SKM-1 (cell line): ENCODE data around the gene GATAD2B.
"Not testable (repeated sequence)": the region's sequence is repeated elsewhere in the genome, so short reads cannot be mapped to it uniquely, and the experiment has no call there.

Experiments used
- DNase-seq: peaks from one replicate; lab custom pipeline; 2025; ENCODE audit not compliant: unreplicated experiment; lab: John Stamatoyannopoulos, UW

Gene GATAD2B

DNA sequence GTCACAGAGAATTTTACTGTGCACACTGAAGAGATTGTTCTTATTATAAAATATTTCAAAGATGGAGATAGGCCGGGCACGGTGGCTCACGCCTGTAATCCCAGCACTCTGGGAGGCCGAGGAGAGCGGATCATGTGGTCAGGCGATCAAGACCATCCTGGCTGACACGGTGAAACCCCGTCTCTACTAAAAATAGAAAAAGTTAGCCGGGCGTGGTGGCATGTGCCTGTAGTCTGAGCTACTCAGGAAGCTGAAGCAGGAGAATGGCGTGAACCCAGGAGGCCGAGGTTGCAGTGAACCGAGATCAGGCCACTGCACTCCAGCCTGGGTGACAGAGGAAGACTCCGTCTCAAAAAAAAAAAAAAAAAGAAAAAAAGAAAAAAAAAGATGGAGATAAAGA, 82.0 kb downstream of the GATAD2B start:
- not testable (repeated sequence) for DNase-seq

DNA sequence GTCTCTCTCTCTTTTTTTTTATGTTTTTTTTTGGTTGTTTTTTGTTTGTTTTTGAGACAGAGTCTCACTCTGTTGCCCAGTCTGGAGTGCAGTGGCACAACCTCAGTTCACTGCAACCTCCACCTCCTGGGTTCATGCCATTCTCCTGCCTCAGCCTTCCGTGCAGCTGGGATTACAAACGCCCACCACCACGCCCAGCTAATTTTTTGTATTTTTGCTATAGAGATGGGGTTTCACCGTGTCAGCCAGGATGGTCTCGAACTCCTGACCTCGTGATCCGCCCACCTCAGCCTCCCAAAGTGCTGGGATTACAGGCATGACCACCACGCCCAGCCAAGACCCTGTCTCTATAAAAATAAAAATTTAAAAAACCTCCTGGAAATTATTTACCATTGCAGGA, 88.8 kb downstream of the GATAD2B start:
- not testable (repeated sequence) for DNase-seq

DNA sequence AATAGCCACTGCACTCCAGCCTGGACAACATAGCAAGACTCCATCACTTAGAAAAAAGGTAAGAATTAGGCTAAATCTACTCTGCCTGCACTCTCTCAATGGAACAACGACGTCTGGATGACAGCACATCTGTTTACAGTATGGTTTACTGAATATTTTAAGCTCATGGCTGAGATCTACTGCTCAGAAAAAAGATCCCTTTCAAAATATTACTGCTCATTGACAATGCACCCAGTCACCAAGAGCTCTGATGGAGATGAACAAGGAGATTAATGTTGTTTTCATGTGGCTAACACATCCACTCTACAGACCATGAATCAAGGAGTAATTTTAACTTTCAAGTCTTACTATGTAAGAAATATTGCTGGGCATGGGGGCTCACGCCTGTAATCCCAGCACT, 89.6 kb downstream of the GATAD2B start:
- DNase-seq = no peak

DNA sequence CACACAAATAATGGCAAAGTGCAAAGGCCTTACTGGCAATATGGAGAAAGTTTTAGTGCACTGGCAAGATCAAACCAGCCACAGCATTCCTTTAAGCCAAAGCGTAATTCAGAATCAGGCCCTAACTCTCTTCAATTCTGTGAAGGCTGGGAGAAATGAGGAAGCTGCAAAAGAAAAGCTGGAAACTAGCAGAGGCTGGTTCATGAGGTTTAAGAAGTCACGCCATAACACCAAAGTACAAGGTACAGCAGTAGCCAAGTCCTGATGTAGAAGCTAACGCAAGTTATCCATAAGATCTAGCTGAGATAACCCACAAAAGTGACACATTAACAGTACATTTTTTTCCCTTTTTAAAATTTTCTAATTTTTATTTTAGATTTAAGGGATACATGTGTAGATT, 90.5 kb downstream of the GATAD2B start:
- DNase-seq = no peak

DNA sequence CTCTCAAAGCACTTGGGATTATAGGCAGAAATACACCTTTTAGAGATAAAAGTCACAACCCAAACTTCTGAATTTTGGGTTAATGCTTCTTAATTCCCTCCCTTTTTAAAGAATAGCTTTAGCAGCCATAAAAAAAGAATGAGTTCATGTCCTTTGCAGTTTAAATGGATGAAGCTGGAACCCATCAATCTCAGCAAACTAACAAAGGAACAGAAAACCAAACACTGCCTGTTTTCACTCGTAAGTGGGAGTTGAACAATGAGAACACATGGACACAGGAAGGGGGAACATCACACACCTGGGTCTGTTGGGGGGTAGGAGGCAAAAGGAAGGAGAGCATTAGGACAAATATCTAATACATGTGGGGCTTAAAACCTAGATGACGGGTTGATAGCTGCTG, 91.7 kb downstream of the GATAD2B start:
- DNase-seq = no peak

DNA sequence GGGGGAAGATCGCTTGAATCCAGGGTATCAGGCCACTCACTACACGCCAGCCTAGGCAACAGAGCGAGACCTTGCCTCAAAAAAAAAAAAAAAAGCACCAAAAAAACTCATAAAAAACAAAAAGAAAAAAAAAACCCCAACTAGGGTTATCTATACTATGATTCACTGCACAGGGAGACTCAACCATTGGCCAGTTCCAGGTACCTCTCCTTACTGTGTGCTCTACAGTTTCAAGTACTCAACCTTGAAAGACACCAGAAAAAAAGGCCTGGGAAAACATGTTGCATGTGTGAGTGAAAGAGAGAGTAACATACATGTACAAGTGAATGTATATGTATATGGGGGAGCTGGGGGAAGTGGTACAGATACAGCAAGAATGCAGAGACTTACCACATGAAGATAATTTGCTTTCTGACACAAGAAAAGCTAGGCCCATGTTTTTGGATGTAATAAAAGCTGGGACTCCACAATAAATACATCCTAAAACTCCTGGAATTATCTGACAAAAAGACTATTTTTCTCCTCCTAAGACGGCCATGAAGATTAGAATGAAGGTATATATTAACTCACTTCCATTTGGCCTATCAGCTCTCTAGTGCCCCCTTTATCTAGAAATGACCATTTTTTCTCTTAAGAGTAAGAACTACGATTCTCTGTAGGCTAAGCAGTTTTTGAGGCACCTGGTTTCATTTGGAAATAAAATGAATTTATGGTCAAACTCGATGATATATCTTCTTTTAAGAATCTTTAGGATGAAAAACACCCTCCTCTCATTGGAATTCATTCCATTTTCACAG, 95.4 kb downstream of the GATAD2B start:
- DNase-seq = no peak

DNA sequence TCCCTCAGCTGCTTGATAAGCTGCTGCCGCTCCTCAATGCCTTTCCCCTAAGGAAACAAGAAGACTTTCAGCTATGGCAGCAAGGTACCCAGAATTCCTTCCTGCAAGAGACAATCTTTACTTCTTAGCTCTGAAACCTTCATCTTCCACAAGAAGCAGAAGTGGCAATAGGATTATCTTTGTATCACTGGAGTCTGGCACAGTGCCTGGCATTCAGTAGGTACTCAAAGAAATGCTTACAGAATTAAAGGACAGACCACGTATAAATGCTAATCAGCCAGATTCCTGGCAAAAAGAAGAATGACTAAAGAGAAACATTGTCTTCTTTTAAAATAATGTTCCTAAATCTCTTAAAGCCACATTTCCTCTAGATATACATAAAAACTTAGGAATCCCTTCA, 103.9 kb downstream of the GATAD2B start:
- no peak for DNase-seq

DNA sequence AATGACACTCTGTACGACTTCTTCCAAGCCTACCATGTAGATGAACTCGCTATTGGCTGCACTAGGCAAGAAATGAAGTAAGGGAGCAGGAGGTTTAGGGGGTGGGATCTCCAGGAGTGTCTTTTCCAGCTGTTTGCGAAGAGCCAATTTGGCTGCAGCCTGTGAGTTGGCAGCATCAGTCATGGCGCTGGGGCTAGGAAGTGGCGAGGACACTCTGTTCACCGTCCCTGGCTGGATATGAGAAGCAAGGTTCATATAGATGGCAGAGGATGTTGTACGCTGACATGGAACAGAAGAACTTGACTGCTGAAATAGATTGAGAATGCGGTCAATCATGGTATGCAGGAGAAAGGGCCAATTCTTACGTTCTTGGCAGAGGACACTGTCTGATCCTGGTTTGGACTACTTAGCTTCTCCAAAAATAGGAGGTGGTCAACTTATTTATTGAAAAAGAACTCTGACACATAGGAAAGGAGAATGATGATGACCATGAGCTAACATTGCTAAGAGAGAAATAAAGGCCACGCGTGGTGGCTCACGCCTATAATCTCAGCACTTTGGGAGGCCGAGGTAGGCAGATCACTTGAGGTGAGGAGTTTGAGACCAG, 106.4 kb downstream of the GATAD2B start:
- DNase-seq = no peak

DNA sequence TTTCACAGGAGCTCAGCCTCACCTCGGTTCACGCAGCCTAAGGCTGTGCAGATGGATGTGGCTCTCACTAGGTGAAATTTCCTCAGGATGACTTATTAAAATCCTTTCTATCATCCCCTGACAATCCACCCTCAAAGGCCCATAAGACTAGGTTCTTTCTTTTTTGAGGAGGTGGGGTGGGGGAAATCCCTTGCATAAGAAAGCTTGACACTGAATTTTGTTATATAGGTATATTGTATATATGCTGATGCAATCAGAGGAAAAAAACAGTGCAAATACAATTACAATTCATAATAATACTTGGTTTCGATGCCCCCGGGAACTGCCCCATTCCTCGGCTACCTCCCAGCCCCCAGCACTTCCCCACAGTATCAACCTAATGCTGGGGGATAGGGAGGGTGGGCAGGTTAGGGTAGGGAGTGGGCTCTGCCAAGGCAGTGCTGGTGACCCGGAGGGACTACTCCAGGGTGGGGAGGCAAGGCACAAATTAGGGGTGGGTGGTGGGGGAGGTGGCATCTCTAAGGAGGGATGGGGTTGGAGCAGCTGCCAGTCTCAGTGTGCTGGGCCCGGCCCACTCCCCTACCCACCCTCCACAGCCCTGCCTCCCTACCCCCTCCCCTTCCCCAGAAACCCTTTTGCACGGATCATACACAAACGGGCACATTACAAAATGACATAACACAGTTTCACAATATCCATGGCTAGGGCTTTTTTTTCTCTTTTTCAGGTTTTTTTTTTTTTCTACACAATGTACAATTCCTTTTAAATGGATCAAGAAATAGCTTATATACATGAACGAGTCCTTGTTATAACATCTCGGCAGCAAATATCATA, 116.7 kb downstream of the GATAD2B start:
- DNase-seq = peak; percentile 35

DNA sequence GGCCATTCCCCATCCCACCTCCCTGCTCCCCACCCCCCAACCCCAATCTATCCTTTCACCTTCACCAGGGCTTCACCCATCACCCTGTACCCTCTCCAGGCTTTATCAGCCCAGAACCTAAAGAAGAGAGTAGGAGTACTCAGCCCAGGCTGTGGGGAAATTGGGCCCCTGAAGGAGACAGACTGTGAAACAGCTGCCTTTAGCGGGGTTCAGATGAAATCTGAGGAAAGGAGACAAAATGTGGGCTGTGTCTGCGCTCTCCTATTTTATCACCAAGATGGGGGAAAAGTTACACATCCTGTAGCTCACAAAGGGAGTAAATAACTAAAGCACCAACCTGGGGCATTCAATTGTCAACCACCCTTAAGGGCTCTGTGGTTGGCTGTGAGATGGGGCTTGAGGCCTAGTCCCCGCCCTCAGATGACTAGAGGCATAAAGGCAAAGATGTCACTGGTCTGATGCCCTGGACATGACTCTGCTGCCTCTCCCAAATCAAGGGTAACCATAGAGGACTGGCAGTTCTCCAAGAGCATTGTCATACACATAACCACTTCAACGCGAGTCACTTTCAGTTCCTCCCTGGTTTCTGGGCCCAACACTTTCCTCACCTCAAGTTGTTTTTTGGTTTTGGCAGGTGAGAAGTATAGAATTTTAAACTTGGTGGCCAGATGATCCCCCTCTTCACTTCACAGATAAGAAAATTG, 117.6 kb downstream of the GATAD2B start:
- DNase-seq = peak; percentile 98

DNA sequence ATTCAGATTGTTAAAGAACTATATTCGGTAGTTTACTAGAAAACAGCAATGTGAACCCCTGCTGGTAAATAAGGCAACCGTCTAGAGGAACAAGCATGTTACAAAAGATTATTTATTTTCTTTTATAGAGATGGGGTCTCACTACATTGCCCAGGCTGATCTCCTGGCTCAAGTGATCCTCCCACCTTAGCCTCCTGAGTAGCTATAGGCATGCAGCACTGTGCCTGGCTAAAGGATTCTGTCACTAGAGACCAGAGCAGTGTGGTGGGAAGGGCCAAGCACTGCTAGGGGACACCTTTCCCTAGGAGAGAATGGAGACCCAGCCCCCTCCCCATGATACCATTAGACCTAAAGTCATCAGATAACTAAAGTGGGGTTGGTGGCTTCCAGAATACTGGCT, 118.7 kb downstream of the GATAD2B start:
- no peak for DNase-seq

DNA sequence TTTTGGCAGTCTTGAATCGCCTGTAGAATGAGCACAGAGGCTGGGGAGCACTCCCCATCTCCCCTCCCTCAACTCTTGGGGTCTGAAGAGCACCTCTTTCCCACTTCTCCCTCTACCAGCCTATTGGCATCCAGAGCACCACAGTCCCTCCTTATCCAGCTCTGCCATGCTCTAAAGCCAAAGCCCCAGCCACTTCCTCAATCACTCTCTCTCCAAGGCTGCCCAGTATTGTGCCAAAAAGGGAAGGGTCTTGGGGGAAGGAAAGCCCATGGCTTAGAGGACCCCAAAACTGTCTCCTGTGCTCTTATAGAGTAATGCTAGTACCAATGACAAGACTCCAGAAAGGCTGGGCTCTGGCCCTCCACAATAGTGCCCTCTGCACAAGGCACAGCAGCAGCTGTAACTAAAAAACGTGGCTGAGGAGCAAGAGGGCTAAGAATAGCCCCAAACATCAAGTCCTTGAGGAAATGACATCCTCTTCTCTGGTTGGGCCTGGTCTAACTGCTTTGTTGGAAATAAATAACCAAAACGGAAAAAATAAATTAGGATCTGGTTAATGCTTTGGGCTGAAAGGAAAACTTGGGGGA, 119.2 kb downstream of the GATAD2B start:
- DNase-seq = no peak

DNA sequence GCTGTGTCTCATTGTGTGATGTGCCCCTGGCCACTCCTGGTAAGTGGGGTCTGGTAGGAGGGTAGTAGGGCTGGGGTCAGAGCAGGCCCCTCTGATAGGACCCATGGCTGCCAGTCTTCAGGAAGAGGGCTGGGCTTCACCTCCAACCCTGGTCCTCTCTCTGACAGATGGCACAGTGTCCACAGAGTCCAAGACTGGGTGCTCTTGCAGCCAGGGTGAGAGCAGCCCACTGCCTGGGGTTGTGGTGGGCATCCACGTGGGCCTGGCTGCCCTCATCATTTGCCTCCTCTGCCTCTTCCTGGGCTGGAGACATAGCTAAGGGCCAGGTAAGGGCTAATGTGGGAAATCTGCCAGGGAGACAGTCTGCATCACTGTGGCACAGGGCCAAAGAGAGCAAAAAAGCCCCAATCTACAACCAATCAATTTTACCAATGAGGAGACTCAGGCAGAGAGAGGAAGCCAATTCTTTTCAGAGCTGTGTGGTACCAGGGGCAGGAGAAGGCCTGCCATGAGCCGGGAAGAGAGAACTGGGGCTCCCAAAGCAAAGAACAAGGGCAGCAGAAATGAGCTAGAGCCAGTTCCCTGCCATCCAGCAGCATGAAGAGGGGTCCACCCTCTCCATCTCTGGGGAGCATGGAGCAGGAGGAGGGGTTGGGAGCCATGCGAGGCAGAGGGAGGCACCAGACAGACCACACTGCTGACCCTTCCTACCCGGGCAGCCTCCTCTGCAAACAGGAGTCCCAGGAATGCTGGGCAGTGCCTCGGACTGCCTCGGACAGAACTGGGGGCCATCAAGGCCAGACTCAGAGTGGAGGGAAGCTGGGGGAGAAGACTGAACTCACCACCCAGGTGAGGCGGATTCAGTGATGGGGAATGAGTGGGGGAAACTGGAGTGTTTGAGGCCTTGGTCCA, 120.7 kb downstream of the GATAD2B start:
- DNase-seq = no peak

DNA sequence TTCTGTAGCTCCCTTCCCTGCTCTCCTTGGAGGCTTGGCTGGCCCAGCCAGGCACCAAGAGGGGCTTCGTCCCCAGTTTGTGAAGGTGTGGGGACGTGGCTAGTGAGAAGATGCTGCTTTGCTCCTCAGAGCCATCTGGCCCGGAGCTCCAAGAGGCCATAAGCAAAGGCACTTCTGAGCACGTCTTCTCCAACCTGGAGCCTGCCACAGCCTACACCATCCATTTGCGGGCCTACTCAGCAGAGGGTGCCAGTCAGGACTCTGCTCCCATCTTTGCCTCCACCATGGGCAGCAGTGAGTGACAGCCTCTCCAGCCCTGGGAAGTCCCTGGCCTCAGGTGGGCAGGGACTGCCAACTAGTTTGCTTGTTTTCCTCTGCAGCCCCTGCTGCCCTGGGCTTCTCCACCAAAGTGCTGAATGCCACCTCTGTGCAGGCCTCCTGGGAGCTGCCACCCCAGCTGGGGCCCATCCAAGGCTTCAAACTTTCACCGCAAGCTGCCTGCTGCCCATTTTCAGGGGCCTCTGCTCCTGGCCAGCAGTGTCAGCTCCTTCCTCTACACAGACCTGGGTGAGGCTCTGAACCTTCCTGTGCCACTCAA, 121.6 kb downstream of the GATAD2B start:
- DNase-seq = no peak

DNA sequence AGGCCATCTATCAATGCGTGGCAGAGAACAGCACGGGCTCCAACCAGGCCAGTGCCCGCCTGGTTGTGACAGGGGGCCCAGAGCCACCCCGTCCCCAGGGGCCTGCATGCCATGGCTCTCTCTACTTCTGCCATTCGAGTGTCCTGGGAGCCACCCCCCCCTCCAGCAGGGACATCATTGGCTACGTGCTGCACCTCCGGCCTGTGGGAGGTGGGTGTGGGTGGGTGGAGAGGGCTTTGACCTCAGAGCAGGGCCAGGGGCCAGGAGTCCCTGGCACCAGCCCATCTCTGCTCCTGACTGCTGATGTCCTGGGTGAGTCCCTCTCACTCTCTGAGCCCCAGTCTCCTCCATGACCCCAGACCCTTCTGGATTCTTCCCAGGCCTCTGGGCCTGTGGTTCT, 122.3 kb downstream of the GATAD2B start:
- no peak for DNase-seq

DNA sequence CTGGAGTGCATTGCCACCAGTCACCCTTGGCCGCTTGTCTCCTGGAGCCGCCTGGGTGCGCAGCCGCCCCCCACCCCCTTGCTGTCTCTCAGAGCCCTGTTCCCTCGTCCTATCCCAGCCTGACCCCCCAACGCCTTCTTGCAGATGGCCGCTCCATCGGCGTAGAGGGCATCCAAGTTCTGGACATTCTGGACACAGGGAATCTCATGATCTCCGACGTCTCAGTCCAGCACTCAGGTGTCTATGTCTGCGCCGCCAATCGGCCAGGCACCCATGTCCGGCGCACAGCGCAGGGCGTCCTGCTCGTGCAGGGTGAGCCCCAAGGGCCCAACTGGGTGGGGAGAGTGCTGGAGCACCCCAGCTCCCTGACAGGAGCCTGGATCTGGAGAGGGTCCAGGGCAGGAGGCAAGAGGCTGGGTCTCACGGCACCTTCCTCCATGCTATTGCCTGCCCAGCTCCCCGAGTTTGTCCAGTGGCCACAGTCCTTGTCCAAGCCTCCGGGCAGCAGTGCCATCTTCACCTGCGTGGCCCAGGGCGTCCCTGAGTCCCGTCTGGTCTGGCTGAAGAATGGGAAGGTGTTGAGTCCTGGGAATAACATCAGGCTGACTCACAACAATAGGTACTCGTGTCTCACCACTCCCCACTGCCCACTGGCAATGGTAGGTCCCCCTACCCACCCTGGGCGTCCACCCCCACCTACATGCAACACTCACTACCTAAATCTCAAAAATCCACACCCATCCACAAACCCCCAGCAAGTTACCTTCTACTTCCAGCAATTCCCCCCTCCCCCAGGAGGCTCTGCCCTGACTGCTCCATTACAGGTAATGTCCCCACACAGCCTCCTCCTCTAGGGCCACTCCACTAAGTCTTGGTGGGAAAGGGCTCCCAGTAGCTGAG, 123.0 kb downstream of the GATAD2B start:
- no peak for DNase-seq

DNA sequence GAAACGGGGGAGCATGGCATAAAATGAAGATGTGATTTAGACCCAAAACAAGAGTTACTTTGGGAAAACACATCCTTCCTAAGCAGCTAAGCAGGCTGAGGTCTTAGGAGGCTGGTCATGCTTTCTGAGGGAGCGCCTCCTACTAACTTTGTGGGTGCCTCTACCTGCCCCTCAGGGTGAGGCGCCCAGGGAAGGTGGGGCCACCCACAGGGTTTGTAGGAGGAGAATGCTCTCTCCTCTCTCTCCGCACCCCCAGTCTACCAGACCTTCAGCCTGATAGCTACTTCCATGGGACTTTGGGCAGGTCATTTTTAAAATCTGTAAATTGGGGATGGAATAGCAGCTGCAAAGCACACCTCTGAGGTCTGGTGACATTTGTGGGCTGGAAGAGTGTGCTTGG, 123.8 kb downstream of the GATAD2B start:
- no peak for DNase-seq

DNA sequence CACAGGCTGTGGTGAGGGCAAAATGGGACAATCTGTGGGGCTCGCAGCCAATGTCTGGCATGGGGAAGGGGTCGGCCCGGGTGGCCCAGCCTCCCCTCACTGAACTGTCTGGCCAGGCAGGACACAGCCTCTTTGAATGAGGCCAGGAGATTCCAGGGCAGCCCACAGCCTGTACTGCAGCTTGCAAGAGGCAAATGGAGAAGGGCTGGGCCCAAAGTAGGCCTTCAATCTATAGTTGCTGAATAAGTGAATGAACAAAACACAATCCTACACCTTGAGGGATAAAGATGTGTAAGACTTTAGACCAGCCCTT, 124.3 kb downstream of the GATAD2B start:
- no peak for DNase-seq
